ENCODE measurements around the gene PRKCB. TPM values are rescaled to one million over a fixed set of nuclear protein-coding genes. Genes with fewer than 3 reads are reported as not detected.

The PRKCB gene
- total RNA-seq, 2 experiments from 2014 or later: 21.0 to 51.6 TPM

DNA sequence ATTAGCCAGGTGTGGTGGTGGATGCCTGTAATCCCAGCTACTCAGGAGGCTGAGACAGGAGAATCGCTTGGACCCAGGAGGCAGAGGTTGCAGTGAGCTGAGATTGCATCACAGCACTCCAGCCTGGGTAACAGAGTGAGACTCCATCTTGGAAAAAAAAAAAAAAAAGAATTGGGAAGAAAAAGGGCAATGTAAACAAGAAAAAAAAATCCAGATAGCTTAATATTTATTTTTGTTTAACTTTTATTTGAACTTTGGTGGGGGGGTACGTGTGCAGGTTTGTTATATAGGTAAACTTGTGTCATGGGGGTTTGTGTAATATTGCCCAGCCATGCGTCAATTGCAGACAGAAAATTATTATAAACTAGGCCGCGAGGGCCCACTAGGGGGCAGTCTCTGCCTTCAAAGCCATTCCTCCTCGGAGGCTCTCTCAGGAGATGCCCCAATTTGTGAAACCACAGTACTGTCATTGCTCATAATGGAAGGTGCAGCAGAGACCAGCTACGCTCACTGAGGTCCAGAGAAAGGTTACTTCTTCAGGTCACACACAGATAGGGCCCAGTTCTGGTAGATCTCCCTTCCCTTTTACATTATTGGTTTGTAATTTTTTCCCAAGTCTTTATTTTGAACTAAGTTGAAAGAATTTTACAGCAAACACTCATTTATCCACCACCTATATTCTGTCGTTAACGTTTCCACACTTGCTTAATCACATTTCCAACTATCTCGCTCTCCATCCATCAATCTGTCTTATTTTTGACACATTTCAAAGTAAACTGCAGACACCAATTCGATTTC is 206.2 kb downstream of the PRKCB start:
- Histone ChIP-seq H3K4me1 (ENCODE audit: insufficient read depth, low read length, poor library complexity, severe bottlenecking) (no peaks in the 10 kb centered on the region), H2AFZ (ENCODE audit: low read length) (no peak overlapping the region), H3K27ac (ENCODE audit: low read depth, low read length, poor library complexity, severe bottlenecking) (no peak overlapping the region), H3K4me2 (ENCODE audit: low read length) (no peak overlapping the region), H3K36me3 (ENCODE audit: insufficient read depth, low read length) (no peaks in the 10 kb centered on the region), H3K79me2 (ENCODE audit: insufficient read depth, low read depth, low read length) (no peaks in the 10 kb centered on the region), H3K9me2 (ENCODE audit: insufficient read depth, low read length) (no peaks in the 10 kb centered on the region), H4K20me1 (ENCODE audit: insufficient read depth, low read length) (no peaks in the 10 kb centered on the region), H3K4me3 (ENCODE audit: low read depth, low read length, poor library complexity, severe bottlenecking) (no peak overlapping the region), H3K9me3 (ENCODE audit: low read length) (no peaks in the 10 kb centered on the region)
- TF ChIP-seq CTCF (conservative IDR thresholded peaks at IDR 0.05; ENCODE audit: low read length) (peak; percentile 92), EZH2phosphoT487 (IDR thresholded peaks at IDR 0.05; ENCODE audit: borderline replicate concordance, low read depth, low read length) (no peak)
- POLR2A ChIA-PET: no interaction called here
- peak; percentile 79 for DNase-seq (ENCODE audit: low spot score)
- CTCF ChIA-PET (ENCODE audit: unreplicated experiment): interaction anchor here (0.8 to 1.1 kb wide), 2 partner anchors 211 to 462 kb away, joined by 3 to 4 read pairs; no protein-coding TSS in a partner anchor
- BruUV-seq (replicated peaks): no TSS peak
- intact Hi-C loops (cut with micrococcal nuclease; ENCODE audit: unreplicated experiment): loop anchor here (1.0 kb wide), 2 partner anchors 211 to 462 kb away; no protein-coding TSS in a partner anchor

DNA sequence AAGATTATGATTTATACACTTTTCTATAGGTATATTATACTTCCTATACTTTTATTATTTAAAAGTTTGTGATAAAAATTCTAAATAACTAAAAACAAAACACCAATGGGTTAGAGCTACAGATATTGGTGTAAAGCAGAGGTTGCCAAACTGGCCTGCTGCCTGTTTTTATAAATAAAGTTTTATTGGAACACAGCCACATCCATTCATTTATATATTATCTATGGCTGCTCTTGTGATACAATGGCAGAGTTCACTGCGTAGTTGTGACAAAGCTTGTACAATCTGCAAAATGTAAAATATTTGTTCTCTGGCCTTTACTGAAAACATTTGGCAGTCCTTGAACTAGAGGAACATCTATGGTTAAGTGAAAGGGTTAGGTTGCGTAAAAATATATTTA is 208.7 kb downstream of the PRKCB start:
- intact Hi-C loops (cut with micrococcal nuclease; ENCODE audit: unreplicated experiment): no loop called here
- no peaks in the 10 kb centered on the region for H3K4me1 ChIP-seq (ENCODE audit: insufficient read depth, low read length, poor library complexity, severe bottlenecking)
- H3K27ac ChIP-seq (ENCODE audit: low read depth, low read length, poor library complexity, severe bottlenecking): no peak overlapping the region
- H3K9me3 ChIP-seq (ENCODE audit: low read length): no peaks in the 10 kb centered on the region
- no peaks in the 10 kb centered on the region for H3K9me2 ChIP-seq (ENCODE audit: insufficient read depth, low read length)
- H4K20me1 ChIP-seq (ENCODE audit: insufficient read depth, low read length): no peaks in the 10 kb centered on the region
- BruUV-seq (replicated peaks): no TSS peak
- H3K4me2 ChIP-seq (ENCODE audit: low read length): no peak overlapping the region
- CTCF ChIA-PET (ENCODE audit: unreplicated experiment): no interaction called here
- TF ChIP-seq EZH2phosphoT487 (IDR thresholded peaks at IDR 0.05; ENCODE audit: borderline replicate concordance, low read depth, low read length) (no peak), CTCF (conservative IDR thresholded peaks at IDR 0.05; ENCODE audit: low read length) (no peak)
- no peak overlapping the region for H3K4me3 ChIP-seq (ENCODE audit: low read depth, low read length, poor library complexity, severe bottlenecking)
- no peak for DNase-seq (ENCODE audit: low spot score)
- H2AFZ ChIP-seq (ENCODE audit: low read length): no peak overlapping the region
- H3K79me2 ChIP-seq (ENCODE audit: insufficient read depth, low read depth, low read length): no peaks in the 10 kb centered on the region
- POLR2A ChIA-PET: no interaction called here
- H3K36me3 ChIP-seq (ENCODE audit: insufficient read depth, low read length): no peaks in the 10 kb centered on the region

DNA sequence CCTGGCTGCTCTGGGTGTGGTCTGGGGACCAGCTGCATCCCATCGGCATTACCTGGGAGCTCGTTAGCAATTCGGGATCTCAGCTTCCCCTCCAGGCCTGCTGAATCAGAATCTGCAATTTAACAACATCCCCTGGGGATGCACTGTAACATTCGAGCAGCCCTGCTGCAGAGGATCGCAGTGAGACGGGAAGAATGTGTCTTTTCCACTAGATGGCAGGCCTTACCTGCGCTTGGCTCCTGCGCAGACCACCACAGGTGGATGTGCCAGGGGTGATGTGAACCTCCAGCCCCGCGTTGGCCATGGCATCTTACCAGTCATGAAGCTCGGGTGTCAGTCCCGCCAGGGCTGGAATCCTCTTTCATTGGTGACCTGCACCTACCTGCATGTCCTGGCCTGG is 209.9 kb downstream of the PRKCB start:
- ChIA-PET POLR2A (interaction anchor here (0.7 kb wide), 1 partner anchor 76 kb away, joined by 3 read pairs; no protein-coding TSS in a partner anchor), CTCF (ENCODE audit: unreplicated experiment) (interaction anchor here (0.5 to 1.2 kb wide), 4 partner anchors 115 to 1169 kb away, joined by 3 to 12 read pairs (median 4); no protein-coding TSS in a partner anchor)
- TF ChIP-seq EZH2phosphoT487 (IDR thresholded peaks at IDR 0.05; ENCODE audit: borderline replicate concordance, low read depth, low read length) (no peak), CTCF (conservative IDR thresholded peaks at IDR 0.05; ENCODE audit: low read length) (peak; percentile 64)
- Histone ChIP-seq H3K36me3 (ENCODE audit: insufficient read depth, low read length) (no peaks in the 10 kb centered on the region), H4K20me1 (ENCODE audit: insufficient read depth, low read length) (no peaks in the 10 kb centered on the region), H3K4me2 (ENCODE audit: low read length) (no peak overlapping the region), H2AFZ (ENCODE audit: low read length) (no peak overlapping the region), H3K9me3 (ENCODE audit: low read length) (no peaks in the 10 kb centered on the region), H3K4me1 (ENCODE audit: insufficient read depth, low read length, poor library complexity, severe bottlenecking) (no peaks in the 10 kb centered on the region), H3K79me2 (ENCODE audit: insufficient read depth, low read depth, low read length) (no peaks in the 10 kb centered on the region), H3K27ac (ENCODE audit: low read depth, low read length, poor library complexity, severe bottlenecking) (no peak overlapping the region), H3K9me2 (ENCODE audit: insufficient read depth, low read length) (no peaks in the 10 kb centered on the region), H3K4me3 (ENCODE audit: low read depth, low read length, poor library complexity, severe bottlenecking) (no peak overlapping the region)
- intact Hi-C loops (cut with micrococcal nuclease; ENCODE audit: unreplicated experiment): no loop called here
- DNase-seq (ENCODE audit: low spot score): peak; percentile 24
- BruUV-seq (replicated peaks): no TSS peak

Measured in OCI-LY7 (cell line).